BE2C (cell line): ENCODE results near the gene SMAD2.

Experiments
- DNase-seq: peaks from one replicate; pipeline ENCODE4 v3.0.0-alpha.2; 2020
- H3K27me3 ChIP-seq: fragments of 250-450 bp; sonication (Bioruptor Pico); 2 replicates; pipeline ENCODE4 v1.5.1; 2020; ENCODE audit warnings: mild to moderate bottlenecking
- H3K36me3 ChIP-seq: fragments of 250-450 bp; sonication (Bioruptor Pico); 2 replicates; pipeline ENCODE4 v1.5.1; 2020; ENCODE audit warnings: mild to moderate bottlenecking
- H3K4me1 ChIP-seq: fragments of 250-450 bp; sonication (Bioruptor Pico); 2 replicates; pipeline ENCODE4 v1.5.1; 2020
- H3K4me3 ChIP-seq: 2 replicates; pipeline ENCODE4 v1.5.1; 2011; ENCODE audit warnings: low read depth, low read length
- H3K9me3 ChIP-seq: fragments of 250-450 bp; sonication (Bioruptor Pico); 2 replicates; pipeline ENCODE4 v1.5.1; 2020
- CTCF ChIP-seq: IDR thresholded peaks from 2 replicates; pipeline ENCODE4 v1.5.1; 2012; ENCODE audit warnings: mild to moderate bottlenecking, low read depth, low read length

Gene SMAD2

DNA sequence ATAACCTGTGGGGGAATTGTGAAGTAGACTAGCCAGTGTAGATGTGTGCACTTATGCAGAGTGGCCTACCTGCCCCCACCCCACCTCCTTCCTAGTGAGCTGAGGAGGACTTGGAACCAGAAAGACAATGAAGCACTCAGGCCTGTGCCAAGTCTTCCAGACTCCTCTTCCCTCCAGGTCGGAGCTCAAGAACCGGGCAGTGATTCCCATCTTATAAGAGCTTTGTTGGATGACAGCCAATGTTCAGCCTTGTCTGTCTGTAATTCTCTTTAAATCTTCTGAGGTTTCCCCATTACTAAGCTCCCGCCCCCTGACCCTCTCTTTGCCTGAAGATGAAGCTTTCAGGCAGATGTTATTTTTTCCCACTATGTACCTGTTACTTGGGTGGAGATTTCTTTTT lies 121.0 kb downstream of the SMAD2 start:
- TF ChIP-seq CTCF, result no peak
- peak; percentile 28 for DNase-seq
- H3K9me3 ChIP-seq, result no peaks in the 10 kb centered on the region

DNA sequence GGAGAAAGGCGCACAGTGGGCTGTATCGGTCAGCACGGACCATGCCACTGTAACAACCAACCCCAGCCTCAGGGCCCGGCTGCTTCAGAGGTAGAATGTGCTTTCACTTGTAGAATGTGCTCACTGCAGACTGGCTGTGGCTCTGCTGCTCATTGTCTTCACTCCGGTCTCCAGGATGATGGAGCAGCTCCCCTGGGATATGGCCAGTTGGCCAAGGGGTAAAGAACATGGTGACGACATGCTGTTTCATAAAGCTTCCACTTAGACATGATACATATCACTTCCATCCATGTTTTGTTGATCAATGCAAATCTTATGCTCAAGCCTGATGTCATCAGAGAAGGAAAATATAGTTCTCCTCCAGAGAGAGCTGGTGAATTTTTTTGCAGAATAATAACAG lies 127.7 kb downstream of the SMAD2 start:
- Histone ChIP-seq H3K4me1 (peaks cover 10% of the 10 kb centered on the region), H3K9me3 (no peaks in the 10 kb centered on the region), H3K27me3 (no peaks in the 10 kb centered on the region), H3K4me3 (no peak overlapping the region), H3K36me3 (no peaks in the 10 kb centered on the region)
- TF ChIP-seq CTCF, result no peak
- DNase-seq, result no peak

More for the DNA sequence above, 121.0 kb downstream of the SMAD2 start:
- no peaks in the 10 kb centered on the region for H3K4me1 ChIP-seq
- no peaks in the 10 kb centered on the region for H3K36me3 ChIP-seq
- H3K4me3 ChIP-seq, result no peak overlapping the region
- H3K27me3 ChIP-seq, result no peaks in the 10 kb centered on the region

DNA sequence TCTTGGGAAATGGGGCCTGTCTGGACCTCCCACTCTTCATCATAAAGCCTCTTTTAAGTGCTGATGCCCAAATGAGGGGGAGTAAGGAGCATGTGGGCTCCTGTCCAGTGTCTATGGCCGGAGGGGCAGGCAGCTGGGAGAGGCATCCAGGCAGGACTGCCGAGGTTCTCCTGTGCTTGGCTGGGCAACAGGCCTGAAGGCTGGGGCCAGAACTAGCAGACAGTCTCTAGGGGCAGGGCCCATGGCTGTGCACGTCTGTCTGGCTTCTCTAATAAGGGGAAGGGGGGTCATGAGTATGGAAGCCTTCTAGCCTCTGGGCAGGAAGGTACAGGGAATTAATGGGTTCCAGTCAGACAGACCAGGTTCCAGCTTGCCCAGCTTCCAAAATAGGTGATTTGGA lies 128.6 kb downstream of the SMAD2 start:
- no peaks in the 10 kb centered on the region for H3K36me3 ChIP-seq
- H3K9me3 ChIP-seq, result no peaks in the 10 kb centered on the region
- H3K4me1 ChIP-seq, result peaks cover 10% of the 10 kb centered on the region
- peak; percentile 63 for DNase-seq
- H3K27me3 ChIP-seq, result no peaks in the 10 kb centered on the region
- no peak overlapping the region for H3K4me3 ChIP-seq
- no peak for TF ChIP-seq CTCF

DNA sequence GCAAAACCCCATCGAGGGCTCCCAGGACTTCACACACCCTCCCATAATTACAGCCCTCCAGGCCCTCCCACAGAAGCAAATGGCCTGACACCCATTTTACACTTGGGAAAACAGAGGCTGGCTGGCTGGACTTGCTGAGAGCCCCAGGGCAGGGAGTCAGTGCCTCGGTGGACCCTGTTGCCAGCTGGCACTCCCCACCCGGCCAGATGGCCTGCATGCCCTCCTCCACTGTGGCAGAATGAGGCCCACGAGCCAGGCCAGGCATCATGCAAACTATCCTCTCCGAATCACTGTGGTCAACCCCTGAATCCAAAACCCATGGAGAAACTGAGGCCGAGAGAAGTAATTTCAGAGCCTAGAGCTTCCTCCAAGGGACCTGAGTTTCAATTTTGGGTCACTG lies 129.7 kb downstream of the SMAD2 start:
- no peak overlapping the region for H3K4me3 ChIP-seq
- peaks cover 10% of the 10 kb centered on the region for H3K4me1 ChIP-seq
- TF ChIP-seq CTCF, result no peak
- H3K36me3 ChIP-seq, result no peaks in the 10 kb centered on the region
- no peaks in the 10 kb centered on the region for H3K27me3 ChIP-seq
- DNase-seq, result no peak
- H3K9me3 ChIP-seq, result no peaks in the 10 kb centered on the region

- no peaks in the 10 kb centered on the region for H3K36me3 ChIP-seq
- H3K27me3 ChIP-seq, result no peaks in the 10 kb centered on the region
- no peaks in the 10 kb centered on the region for H3K9me3 ChIP-seq
- DNase-seq, result no peak
- peaks cover 10% of the 10 kb centered on the region for H3K4me1 ChIP-seq
- no peak overlapping the region for H3K4me3 ChIP-seq
- TF ChIP-seq CTCF, result no peak
Measured at GRCh38 chr18:47800248-47800647, 130.2 kb downstream of the SMAD2 start.

DNA sequence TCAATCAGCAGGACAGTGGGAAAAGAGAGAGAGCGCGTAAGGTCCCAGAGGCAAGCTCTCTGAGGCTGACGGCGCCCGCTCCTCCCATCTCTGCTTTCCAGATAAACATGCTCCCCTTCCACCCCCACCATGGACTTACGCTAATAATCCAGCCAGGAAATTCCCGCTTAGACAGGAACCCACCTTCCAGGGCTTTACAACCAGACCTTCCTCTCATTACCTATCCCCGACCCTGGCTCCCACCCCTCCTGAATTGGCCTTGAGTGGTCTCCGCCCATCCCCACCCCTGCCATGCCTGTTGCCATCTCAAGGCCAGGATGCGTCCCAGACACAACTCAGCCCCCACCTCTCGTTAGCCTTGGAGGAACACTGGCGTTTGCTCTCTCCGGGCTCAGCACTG lies 131.1 kb downstream of the SMAD2 start:
- Histone ChIP-seq H3K4me1 (peaks cover 10% of the 10 kb centered on the region), H3K27me3 (no peaks in the 10 kb centered on the region), H3K9me3 (no peaks in the 10 kb centered on the region), H3K36me3 (no peaks in the 10 kb centered on the region), H3K4me3 (no peak overlapping the region)
- no peak for TF ChIP-seq CTCF
- no peak for DNase-seq
